K562 (cell line): ENCODE data around the gene PRTFDC1. TPM values are rescaled to one million over a fixed set of nuclear protein-coding genes. Genes with fewer than 3 reads are reported as not detected.

Experiments used
- ATAC-seq: fragments of 200-7000 bp; cut with Tn5 transposase; 3 replicates; pipeline ENCODE4 v1.9.1; 2020; ENCODE audit warnings: moderate library complexity
- BruUV-seq: library from RNA; stranded (reverse); fragments of 400-500 nt; replicated peaks from 2 replicates; lab custom pipeline; 2021; lab: Mats Ljungman, UMichigan
- CTCF ChIA-PET: fragments of 300-600 bp; formaldehyde crosslinking; extraction: SDS; loops from one replicate; lab custom pipeline; 2021; ENCODE audit warnings: low intra/inter-chr PET ratio; lab: Yijun Ruan, JAX
- POLR2A ChIA-PET: fragments of 300-600, 350-650 bp; sonication (Branson Sonifier 250); formaldehyde crosslinking; extraction: SDS; loops from one replicate; lab custom pipeline; 2021; ENCODE audit warnings: antibody characterized with exemption, inconsistent platforms; lab: Yijun Ruan, JAX
- DNase-seq, 4 experiments: peaks; one replicate each; pipeline versions ENCODE4 v3.0.0 to v3.0.0-alpha.2; 2011 to 2018; ENCODE audit warnings: low spot score in 3 of 4, mixed read lengths in 3 of 4; ENCODE audit errors: extremely low read depth in 1 of 4
- FAIRE-seq: peaks from 2 replicates; lab custom pipeline; 2011; peaks lifted over from hg19 to GRCh38; lab: Jason Lieb, UNC
- H2AFZ ChIP-seq: 2 replicates; pipeline ENCODE4 v1.6.0; 2011; ENCODE audit warnings: low read depth, low read length, control low read depth, inconsistent platforms
- H3K27ac ChIP-seq: fragments of 200-600 bp; 3 replicates; pipeline ENCODE4 v1.8.0; 2011; ENCODE audit warnings: low read depth, mild to moderate bottlenecking, control low read depth, inconsistent platforms, low read length, moderate library complexity, mixed read lengths; ENCODE audit errors: extremely low read depth
- H3K27me3 ChIP-seq, 2 experiments: fragments of 300-600 bp in 1 of 2; 2 replicates in 1 of 2; 3 replicates in 1 of 2; pipeline versions ENCODE4 v1.6.0 to v1.8.0; 2011; ENCODE audit warnings: inconsistent platforms in 2 of 2, low read length in 2 of 2, mild to moderate bottlenecking in 1 of 2, mixed read lengths in 1 of 2, moderate library complexity in 1 of 2; ENCODE audit not compliant: control insufficient read depth in 2 of 2, insufficient read depth in 2 of 2
- H3K36me3 ChIP-seq: fragments of 300-600 bp; 3 replicates; pipeline ENCODE4 v1.8.0; 2011; ENCODE audit warnings: mild to moderate bottlenecking, low read length, inconsistent platforms; ENCODE audit not compliant: control insufficient read depth, insufficient read depth
- H3K4me1 ChIP-seq, 2 experiments: fragments of 200-600 bp in 1 of 2; replicated peaks in 1 of 2; 2 replicates in 1 of 2; 3 replicates in 1 of 2; pipeline versions ENCODE4 v1.5.1 to v1.8.0; 2011; ENCODE audit warnings: inconsistent platforms in 2 of 2, low read length in 2 of 2, mild to moderate bottlenecking in 1 of 2, mixed read lengths in 1 of 2, moderate library complexity in 1 of 2; ENCODE audit not compliant: control insufficient read depth in 2 of 2, insufficient read depth in 2 of 2
- H3K4me2 ChIP-seq: 2 replicates; pipeline ENCODE4 v1.6.1; 2011; ENCODE audit warnings: low read length, control low read depth, inconsistent platforms, mixed read lengths; ENCODE audit not compliant: insufficient read depth
- H3K4me3 ChIP-seq: fragments of 200-600 bp; sonication (generic), shearing (Covaris generic); 2 replicates; pipeline ENCODE4 v1.5.1; 2016; ENCODE audit warnings: control low read depth, inconsistent platforms
- H3K79me2 ChIP-seq: fragments of 200-600 bp; 3 replicates; pipeline ENCODE4 v1.8.0; 2011; ENCODE audit warnings: low read length, inconsistent platforms; ENCODE audit not compliant: control insufficient read depth, insufficient read depth
- H3K9ac ChIP-seq, 2 experiments: 2 replicates each; pipeline versions ENCODE4 v1.6.0 to v1.6.1; 2011; ENCODE audit warnings: low read depth in 2 of 2, low read length in 2 of 2, control low read depth in 1 of 2, inconsistent platforms in 1 of 2, mild to moderate bottlenecking in 1 of 2, mixed read lengths in 1 of 2; ENCODE audit not compliant: insufficient read depth in 1 of 2
- H3K9me1 ChIP-seq: one replicate; pipeline ENCODE4 v1.6.0; 2011; ENCODE audit warnings: inconsistent platforms, mild to moderate bottlenecking, low read length, moderate library complexity; ENCODE audit not compliant: control insufficient read depth, insufficient read depth
- H3K9me3 ChIP-seq: replicated peaks from 2 replicates; pipeline ENCODE4 v1.5.1; 2011; ENCODE audit warnings: low read depth, low read length, inconsistent platforms; ENCODE audit not compliant: control insufficient read depth, insufficient read depth
- H4K20me1 ChIP-seq: replicated peaks from 2 replicates; pipeline ENCODE4 v1.6.1; 2011; ENCODE audit warnings: low read length, inconsistent platforms, mixed read lengths; ENCODE audit not compliant: control insufficient read depth, insufficient read depth
- FOXO4 ChIP-seq: fragments of 450-650 bp; formaldehyde crosslinking; IDR thresholded peaks from 2 replicates; pipeline ENCODE4 v1.4.0; 2020; ENCODE audit warnings: mild to moderate bottlenecking, moderate library complexity
- HNRNPUL1 ChIP-seq: fragments of 200-400 bp; formaldehyde crosslinking; IDR thresholded peaks from 2 replicates; pipeline ENCODE4 v1.6.1; 2017; ENCODE audit warnings: low read length
- IRF9 ChIP-seq: fragments of 450-650 bp; IDR thresholded peaks from 2 replicates; pipeline ENCODE4 v1.6.1; 2016; ENCODE audit warnings: missing biosample characterization, missing genetic modification characterization
- RBM34 ChIP-seq: fragments of 200-400 bp; formaldehyde crosslinking; IDR thresholded peaks from 2 replicates; pipeline ENCODE4 v1.6.1; 2018; ENCODE audit warnings: low read length, borderline replicate concordance; ENCODE audit not compliant: insufficient read depth
- RFX7 ChIP-seq: fragments of 250-450 bp; sonication (Bioruptor Pico); IDR thresholded peaks from 2 replicates; pipeline ENCODE4 v1.5.1; 2021; ENCODE audit warnings: mild to moderate bottlenecking
- THRAP3 ChIP-seq: fragments of 450-650 bp; IDR thresholded peaks from 2 replicates; pipeline ENCODE4 v1.6.1; 2016; ENCODE audit warnings: mild to moderate bottlenecking, inconsistent platforms, borderline replicate concordance
- ZBTB11 ChIP-seq, 3 experiments: fragments of 200-800 bp in 1 of 3; fragments of 250-450 bp in 1 of 3; fragments of 450-650 bp in 1 of 3; sonication (Bioruptor Pico) in 1 of 3; sonication (Bioruptor generic) in 1 of 3; formaldehyde crosslinking in 1 of 3; IDR thresholded peaks; 2 replicates each; pipeline versions ENCODE4 v1.6.1 to v1.8.0; 2016 to 2022; ENCODE audit warnings: mild to moderate bottlenecking in 2 of 3, missing genetic modification characterization in 2 of 3, missing compliant biosample characterization in 1 of 3, moderate library complexity in 1 of 3
- ZNF140 ChIP-seq: fragments of 250-450 bp; sonication (Bioruptor Pico); IDR thresholded peaks from 2 replicates; pipeline ENCODE4 v1.8.0; 2021; ENCODE audit warnings: moderate library complexity, mild to moderate bottlenecking, inconsistent platforms
- ZNF518B ChIP-seq: fragments of 250-450 bp; sonication (Bioruptor Pico); IDR thresholded peaks from 2 replicates; pipeline ENCODE4 v1.5.0; 2021; ENCODE audit warnings: mild to moderate bottlenecking, moderate library complexity
- ZNF584 ChIP-seq: fragments of 200-800 bp; sonication (Bioruptor generic); IDR thresholded peaks from 2 replicates; pipeline ENCODE4 v1.6.1; 2016; ENCODE audit warnings: low read depth, mild to moderate bottlenecking, missing genetic modification characterization, missing compliant biosample characterization
- WGBS: fragments of 100-300 bp; shearing (Covaris generic); methylation state at CpG from one replicate; pipeline ENCODE4 v1.1.6; 2016; ENCODE audit warnings: low coverage, mixed read lengths; ENCODE audit not compliant: insufficient coverage; ENCODE audit errors: missing lambda C conversion rate; 5-methylcytosine and 5-hydroxymethylcytosine counted together
- in situ Hi-C: fragments of 300-500 bp; cut with MboI; formaldehyde crosslinking; loops from 4 replicates; pipeline ENCODE4 v1.15.0; 2018; ENCODE audit warnings: inconsistent platforms, mixed read lengths
- intact Hi-C: fragments of 100-400 bp; cut with micrococcal nuclease; formaldehyde crosslinking; loops from 2 replicates; pipeline ENCODE4 v1.14.2; 2022
- polyA plus RNA-seq, 8 experiments: library from polyadenylated mRNA; depleted of rRNA in 4 of 8; stranded (reverse) in 5 of 8; unstranded in 3 of 8; fragments of >200 nt; fragmentation: Nextera tagmentation in 2 of 8; fragmentation: Illumina TruSeq in 1 of 8; extraction: Ambion mirVana in 2 of 8; extraction: Trizol in 1 of 8; gene quantifications; 2 replicates each; pipeline versions ENCODE4 v1.2.1 to v1.2.3, GENCODE V29; 2011 to 2014; ENCODE audit warnings: inconsistent platforms in 1 of 8, missing spikeins in 1 of 8
- total RNA-seq, 7 experiments: library from RNA; depleted of rRNA in 6 of 7; stranded (reverse); fragments of >200 nt in 6 of 7; fragmentation: Illumina TruSeq in 2 of 7; extraction: Trizol in 2 of 7; gene quantifications; 2 replicates each; pipeline versions ENCODE4 v1.2.1 to v1.2.3, GENCODE V29; 2011 to 2021; ENCODE audit warnings: low replicate concordance in 1 of 7

PRTFDC1 gene
- total and polyA plus RNA-seq, 9 of the 15 experiments (the other 6 are each of a cell fraction or from before 2014, with no cell fraction given): 7.0 to 27.6 (median 10.0) TPM

GRCh38 chr10:24900888-24901685 is 51.3 kb downstream of the PRTFDC1 start:
- Histone ChIP-seq H3K4me3 (peak overlapping the region; percentile 4; the same call in 1 of the 2 replicates), H4K20me1 (no peaks in the 10 kb centered on the region), H3K9ac (peak overlapping the region in 1 of 2 experiments; percentile 50; a peak in 2 of 4 replicates), H2AFZ (peak overlapping the region; percentile 23), H3K27me3 (no peaks in the 10 kb centered on the region), H3K27ac (peak overlapping the region; percentile 86), H3K36me3 (no peaks in the 10 kb centered on the region), H3K4me2 (peak overlapping the region; percentile 53), H3K9me3 (no peaks in the 10 kb centered on the region), H3K9me1 (no peaks in the 10 kb centered on the region), H3K79me2 (no peaks in the 10 kb centered on the region), H3K4me1 (peaks cover 24 to 62% of the 10 kb centered on the region in 2 experiments)
- DNase-seq (no peak), FAIRE-seq (no peak), ATAC-seq (peak; percentile 3; the same call in 1 of the 3 replicates)
- in situ Hi-C loops: no loop called here
- POLR2A ChIA-PET: interaction anchor here (0.7 to 0.8 kb wide), 3 partner anchors 9 to 44 kb away, joined by 3 read pairs; no protein-coding TSS in a partner anchor
- BruUV-seq: no TSS peak
- WGBS: 46% methylated on average over 7 of the region's 7 CpGs
- CTCF ChIA-PET: no interaction called here
- intact Hi-C loops: loop anchor here (5.0 kb wide), 1 partner anchor 51 kb away; the partner anchor contains the start of gene PRTFDC1
- TF ChIP-seq FOXO4 (CRISPR knock-in tag) (no peak), ZNF518B (CRISPR knock-in tag) (no peak), THRAP3 (no peak), HNRNPUL1 (no peak), RBM34 (no peak), ZBTB11 (CRISPR knock-in tag; IDR thresholded peaks at IDR 0.05) (no peak), IRF9 (tag) (no peak), ZNF140 (CRISPR knock-in tag) (no peak), ZNF584 (CRISPR knock-in tag) (no peak), RFX7 (CRISPR knock-in tag) (no peak)
